A549 (cell line): ENCODE results near the gene DIP2C.

Experiments
- BHLHE40 ChIP-seq: IDR thresholded peaks from 2 replicates; pipeline ENCODE4 v1.6.1; 2012; ENCODE audit warnings: low read depth, low read length, inconsistent platforms
- CHD2 ChIP-seq: fragments of 150-350 bp; IDR thresholded peaks from 2 replicates; pipeline ENCODE4 v1.6.1; 2014; ENCODE audit warnings: low read length; ENCODE audit not compliant: partially characterized antibody
- CTCF ChIP-seq: fragments of >200 bp; sonication (Bioruptor Twin); formaldehyde crosslinking; IDR thresholded peaks from 3 replicates; pipeline ENCODE4 v1.5.1; 2016
- EP300 ChIP-seq, 2 experiments: fragments of >200 bp; sonication (Bioruptor Twin); formaldehyde crosslinking; IDR thresholded peaks; 2 replicates in 1 of 2; 3 replicates in 1 of 2; pipeline ENCODE4 v1.6.1; 2016 to 2017
- KDM5A ChIP-seq: fragments of 200-600 bp; sonication (generic); IDR thresholded peaks from 2 replicates; pipeline ENCODE4 v1.6.1; 2016; ENCODE audit warnings: antibody characterized with exemption, mild to moderate bottlenecking
- MAX ChIP-seq: IDR thresholded peaks from 2 replicates; pipeline ENCODE4 v1.6.1; 2012
- MAZ ChIP-seq: fragments of 150-350 bp; IDR thresholded peaks from 2 replicates; pipeline ENCODE4 v1.6.1; 2014; ENCODE audit warnings: antibody characterized with exemption, low read depth, low read length, borderline replicate concordance
- NFE2L2 ChIP-seq: fragments of 150-350 bp; conservative IDR thresholded peaks from 2 replicates; pipeline ENCODE4 v1.6.1; 2014; ENCODE audit warnings: low read length
- POLR2A ChIP-seq: IDR thresholded peaks from 2 replicates; pipeline ENCODE4 v1.6.1; 2012; ENCODE audit warnings: mild to moderate bottlenecking, low read length
- POLR2AphosphoS2 ChIP-seq: conservative IDR thresholded peaks from 2 replicates; pipeline ENCODE4 v1.6.1; 2012; ENCODE audit warnings: low read length, improper control_type of control experiment, inconsistent platforms
- SREBF2 ChIP-seq: fragments of 450-650 bp; IDR thresholded peaks from 2 replicates; pipeline ENCODE4 v1.6.1; 2014; ENCODE audit warnings: mild to moderate bottlenecking, moderate library complexity
- TF ChIP-seq, protein P1 (sequence below): fragments of 450-650 bp; IDR thresholded peaks from 2 replicates; pipeline ENCODE4 v1.6.1; 2014; ENCODE audit warnings: antibody characterized with exemption
- TF ChIP-seq, protein P2 (sequence below): fragments of >200 bp; sonication (Bioruptor Twin); formaldehyde crosslinking; IDR thresholded peaks from 2 replicates; pipeline ENCODE4 v1.6.1; 2016

DNA sequence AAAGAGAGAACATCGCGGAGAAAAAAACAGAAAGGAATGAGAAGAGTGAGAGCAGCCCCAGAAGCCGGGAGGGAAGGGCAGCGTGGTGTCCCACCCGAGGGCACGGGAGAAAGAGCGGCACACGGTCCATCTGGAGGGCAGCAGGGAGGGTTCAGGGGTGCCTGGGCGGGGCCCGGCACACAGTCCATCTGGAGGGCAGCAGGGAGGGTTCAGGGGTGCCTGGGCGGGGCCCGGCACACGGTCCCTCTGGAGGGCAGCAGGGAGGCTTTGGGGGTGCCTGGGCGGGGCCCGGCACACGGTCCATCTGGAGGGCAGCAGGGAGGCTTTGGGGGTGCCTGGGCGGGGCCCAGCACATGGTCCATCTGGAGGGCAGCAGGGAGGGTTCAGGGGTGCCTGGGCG lies 381.8 kb downstream of the DIP2C start:
- TF ChIP-seq CTCF, result no peak
- TF ChIP-seq, protein P1, sequence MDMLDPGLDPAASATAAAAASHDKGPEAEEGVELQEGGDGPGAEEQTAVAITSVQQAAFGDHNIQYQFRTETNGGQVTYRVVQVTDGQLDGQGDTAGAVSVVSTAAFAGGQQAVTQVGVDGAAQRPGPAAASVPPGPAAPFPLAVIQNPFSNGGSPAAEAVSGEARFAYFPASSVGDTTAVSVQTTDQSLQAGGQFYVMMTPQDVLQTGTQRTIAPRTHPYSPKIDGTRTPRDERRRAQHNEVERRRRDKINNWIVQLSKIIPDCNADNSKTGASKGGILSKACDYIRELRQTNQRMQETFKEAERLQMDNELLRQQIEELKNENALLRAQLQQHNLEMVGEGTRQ, result no peak
- no peak for TF ChIP-seq KDM5A
- TF ChIP-seq MAX, result no peak
- TF ChIP-seq POLR2A, result no peak
- no peak for TF ChIP-seq EP300 (IDR thresholded peaks at IDR 0.05)
- TF ChIP-seq BHLHE40, result no peak
- TF ChIP-seq POLR2AphosphoS2, result no peak
- TF ChIP-seq NFE2L2, result no peak
- no peak for TF ChIP-seq CHD2
- TF ChIP-seq SREBF2, result no peak
- TF ChIP-seq, protein P2, sequence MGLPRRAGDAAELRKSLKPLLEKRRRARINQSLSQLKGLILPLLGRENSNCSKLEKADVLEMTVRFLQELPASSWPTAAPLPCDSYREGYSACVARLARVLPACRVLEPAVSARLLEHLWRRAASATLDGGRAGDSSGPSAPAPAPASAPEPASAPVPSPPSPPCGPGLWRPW, result no peak
- no peak for TF ChIP-seq MAZ
